ENCODE measurements around the gene MARF1.

- TF ChIP-seq CTCF (IDR thresholded peaks at IDR 0.05) (no peak), POLR2A (IDR thresholded peaks at IDR 0.05) (no peak)
Observed at GRCh38 chr16:15653227-15653626, 10.3 kb upstream of the MARF1 start.

Data from thyroid gland (tissue), 4 donors.